T47D (cell line): ENCODE results near the gene RAPGEF3.

Experiments used
- DNase-seq, 2 experiments: peaks; one replicate each; pipeline versions ENCODE4 v3.0.0 to v3.0.0-alpha.2; 2011 to 2012; ENCODE audit warnings: low read depth in 1 of 2, low spot score in 1 of 2
- JUND ChIP-seq: IDR thresholded peaks from 2 replicates; pipeline ENCODE4 v1.6.1; 2012; ENCODE audit warnings: low read depth
- in situ Hi-C: cut with HindIII; loops from 2 replicates; pipeline ENCODE4 v1.10.0; 2016; ENCODE audit warnings: low sequenced_read_pairs, low pct_unique_long_range_greater_than_20kb

Gene RAPGEF3

GRCh38 chr12:47687636-47688035 is 71.0 kb downstream of the RAPGEF3 start:
- in situ Hi-C loops, result no loop called here
- DNase-seq, result no peak
- TF ChIP-seq JUND, result no peak

GRCh38 chr12:47686645-47687240 is 71.9 kb downstream of the RAPGEF3 start:
- TF ChIP-seq JUND, result no peak
- in situ Hi-C loops, result no loop called here
- DNase-seq, result peak; percentile 57 to 61
